Lower leg skin (tissue), 4 donors: Measurements from ENCODE around the gene TGFBR3. TPM values are rescaled to one million over a fixed set of nuclear protein-coding genes. Genes with fewer than 3 reads are reported as not detected.

Source experiments
- DNase-seq, 2 donors: peaks; one replicate each; pipeline ENCODE4 v3.0.0-alpha.2; 2019; ENCODE audit warnings: low spot score in 2 of 2
- H3K4me3 ChIP-seq: fragments of 200-600 bp; sonication (generic); 2 replicates; pipeline ENCODE4 v1.5.1; 2017; ENCODE audit warnings: mild to moderate bottlenecking, low read depth; ENCODE audit not compliant: poor library complexity, severe bottlenecking
- CTCF ChIP-seq, 3 donors: fragments of 450-650 bp; IDR thresholded peaks; one replicate each; pipeline ENCODE4 v1.5.1; 2016; ENCODE audit warnings: antibody characterized with exemption in 3 of 3, mild to moderate bottlenecking in 3 of 3, moderate library complexity in 2 of 3
- POLR2A ChIP-seq, 2 donors: fragments of 450-650 bp; IDR thresholded peaks; one replicate each; pipeline ENCODE4 v1.6.1; 2016 to 2017; ENCODE audit warnings: antibody characterized with exemption in 2 of 2, mild to moderate bottlenecking in 1 of 2, moderate library complexity in 1 of 2
- WGBS, 2 donors: methylation state at CpG; one replicate each; pipeline ENCODE4 v1.1.5; 2018; 5-methylcytosine and 5-hydroxymethylcytosine counted together
- intact Hi-C: fragments of 100-400 bp; cut with DNase I; formaldehyde crosslinking; loops from one replicate; pipeline ENCODE4 v1.15.0; 2023; ENCODE audit warnings: low total_unique reads
- total RNA-seq, 4 donors: library from RNA; depleted of rRNA; stranded (reverse); fragments of >200 nt; gene quantifications; one replicate each; pipeline ENCODE4 v1.1.0, GENCODE V29; 2016

TGFBR3 gene
- total RNA-seq, 4 donors from 2014 or later = 79.4 to 134 (median 116) TPM

- 82 to 85% methylated on average over 5 of the region's 5 CpGs for WGBS, 2 donors
- DNase-seq = peak in 1 of 2 donors; percentile 56
- TF ChIP-seq POLR2A (IDR thresholded peaks at IDR 0.05) (no peak), CTCF (IDR thresholded peaks at IDR 0.05) (no peak)
- no peak overlapping the region for H3K4me3 ChIP-seq
- intact Hi-C loops = no loop called here
Measured at GRCh38 chr1:91798241-91798648, 87.7 kb downstream of the TGFBR3 start.

GRCh38 chr1:91797164-91797563 is 88.8 kb downstream of the TGFBR3 start:
- no peak overlapping the region for H3K4me3 ChIP-seq
- intact Hi-C loops = no loop called here
- TF ChIP-seq POLR2A (IDR thresholded peaks at IDR 0.05) (no peak), CTCF (IDR thresholded peaks at IDR 0.05) (no peak)
- WGBS, 2 donors = 89 to 100% methylated on average over 1 of the region's 1 CpG
- DNase-seq = peak in 1 of 2 donors; percentile 75

- 65 to 76% methylated on average over 4 of the region's 4 CpGs for WGBS, 2 donors
- no peak for TF ChIP-seq CTCF (IDR thresholded peaks at IDR 0.05)
- TF ChIP-seq POLR2A (IDR thresholded peaks at IDR 0.05) = no peak
Measured at GRCh38 chr1:91796390-91796654, 89.6 kb downstream of the TGFBR3 start.

GRCh38 chr1:91795591-91796389 is 90.2 kb downstream of the TGFBR3 start:
- DNase-seq = no peak
- WGBS, 2 donors = 50 to 51% methylated on average over 7 of the region's 7 CpGs
- no peak overlapping the region for H3K4me3 ChIP-seq
- no peak for TF ChIP-seq POLR2A (IDR thresholded peaks at IDR 0.05)
- TF ChIP-seq CTCF (IDR thresholded peaks at IDR 0.05) = no peak
- intact Hi-C loops = no loop called here

More at GRCh38 chr1:91796390-91796654, 89.6 kb downstream of the TGFBR3 start:
- no peak overlapping the region for H3K4me3 ChIP-seq
- intact Hi-C loops = no loop called here
- no peak for DNase-seq

GRCh38 chr1:91793877-91794276 is 92.1 kb downstream of the TGFBR3 start:
- no peak for DNase-seq
- intact Hi-C loops = no loop called here
- no peak overlapping the region for H3K4me3 ChIP-seq
- TF ChIP-seq POLR2A (IDR thresholded peaks at IDR 0.05) = no peak
- no peak for TF ChIP-seq CTCF (IDR thresholded peaks at IDR 0.05)
- whole genome bisulfite sequencing, 2 donors = 85 to 86% methylated on average over 3 of the region's 3 CpGs

GRCh38 chr1:91793189-91793588 is 92.8 kb downstream of the TGFBR3 start:
- intact Hi-C loops = no loop called here
- TF ChIP-seq CTCF (IDR thresholded peaks at IDR 0.05) = no peak
- H3K4me3 ChIP-seq = no peak overlapping the region
- DNase-seq = no peak
- 84 to 91% methylated on average over 5 of the region's 5 CpGs for WGBS, 2 donors
